Keratinocyte (primary cell): Measurements from ENCODE around the gene GRK1. TPM values are rescaled to one million over a fixed set of nuclear protein-coding genes. Genes with fewer than 3 reads are reported as not detected.

ENCODE experiments used
- DNase-seq: peaks from one replicate; pipeline ENCODE4 v3.0.0-alpha.2; 2011; ENCODE audit warnings: low read depth, missing footprints, low spot score
- FAIRE-seq: peaks from 2 replicates; lab custom pipeline; 2011; peaks lifted over from hg19 to GRCh38; lab: Jason Lieb, UNC
- H2AFZ ChIP-seq: 2 replicates; pipeline ENCODE4 v1.6.0; 2012; ENCODE audit warnings: low read length, control low read depth, inconsistent platforms; ENCODE audit not compliant: control insufficient read depth
- H3K27ac ChIP-seq: 2 replicates; pipeline ENCODE4 v1.5.1; 2011; ENCODE audit warnings: low read length; ENCODE audit not compliant: control insufficient read depth, insufficient read depth
- H3K27me3 ChIP-seq: 3 replicates; pipeline ENCODE4 v1.6.0; 2011; ENCODE audit warnings: low read length; ENCODE audit not compliant: control insufficient read depth, insufficient read depth; ENCODE audit errors: extremely low read depth
- H3K36me3 ChIP-seq, 2 experiments: 2 replicates in 1 of 2; 3 replicates in 1 of 2; pipeline ENCODE4 v1.5.1; 2011; ENCODE audit warnings: low read length in 2 of 2, mild to moderate bottlenecking in 1 of 2; ENCODE audit not compliant: control insufficient read depth in 2 of 2, insufficient read depth in 2 of 2; ENCODE audit errors: extremely low read depth in 1 of 2
- H3K4me1 ChIP-seq: 3 replicates; pipeline ENCODE4 v1.5.1; 2011; ENCODE audit warnings: low read length; ENCODE audit not compliant: control insufficient read depth, insufficient read depth; ENCODE audit errors: extremely low read depth
- H3K4me2 ChIP-seq: 3 replicates; pipeline ENCODE4 v1.6.0; 2011; ENCODE audit warnings: low read depth, low read length; ENCODE audit not compliant: control insufficient read depth, insufficient read depth; ENCODE audit errors: extremely low read depth
- H3K4me3 ChIP-seq, 3 experiments: fragments of 200-600 bp in 1 of 3; sonication (generic) in 1 of 3; 2 replicates in 2 of 3; 3 replicates in 1 of 3; pipeline ENCODE4 v1.5.1; 2011 to 2016; ENCODE audit warnings: low read length in 3 of 3, mild to moderate bottlenecking in 3 of 3, control low read depth in 2 of 3, inconsistent platforms in 1 of 3, low read depth in 1 of 3, mixed read lengths in 1 of 3, mixed run types in 1 of 3, moderate library complexity in 1 of 3; ENCODE audit not compliant: control insufficient read depth in 2 of 3, insufficient read depth in 2 of 3; ENCODE audit errors: extremely low read depth in 1 of 3
- H3K79me2 ChIP-seq: 2 replicates; pipeline ENCODE4 v1.6.0; 2012; ENCODE audit warnings: low read length; ENCODE audit not compliant: control insufficient read depth, insufficient read depth
- H3K9ac ChIP-seq: 3 replicates; pipeline ENCODE4 v1.6.0; 2011; ENCODE audit warnings: low read length; ENCODE audit not compliant: control insufficient read depth, insufficient read depth; ENCODE audit errors: extremely low read depth
- H3K9me1 ChIP-seq: 3 replicates; pipeline ENCODE4 v1.6.0; 2011; ENCODE audit warnings: low read length; ENCODE audit not compliant: control insufficient read depth, insufficient read depth; ENCODE audit errors: extremely low read depth
- H3K9me3 ChIP-seq: 2 replicates; pipeline ENCODE4 v1.5.1; 2012; ENCODE audit warnings: low read depth, low read length; ENCODE audit not compliant: control insufficient read depth
- H4K20me1 ChIP-seq: 3 replicates; pipeline ENCODE4 v1.6.0; 2011; ENCODE audit warnings: low read length; ENCODE audit not compliant: control insufficient read depth, insufficient read depth; ENCODE audit errors: extremely low read depth
- EZH2 ChIP-seq: IDR thresholded peaks from one replicate; pipeline ENCODE4 v1.6.1; 2012; ENCODE audit warnings: inconsistent platforms, mild to moderate bottlenecking, low read length, moderate library complexity
- dilution Hi-C: fragments of 300-500 bp; cut with MboI; formaldehyde crosslinking; loops from one replicate; pipeline ENCODE4 v1.7.0; 2020; ENCODE audit warnings: low sequenced_read_pairs; ENCODE audit not compliant: extremely low pct_ligation_motif_present
- polyA plus RNA-seq, 5 experiments: library from polyadenylated mRNA; depleted of rRNA in 3 of 5; stranded (reverse) in 3 of 5; stranded (forward) in 1 of 5; unstranded in 1 of 5; fragments of >200 nt; gene quantifications; 1 replicate in 1 of 5; 2 replicates in 3 of 5; 3 replicates in 1 of 5; pipeline versions ENCODE4 v1.2.1 to v1.2.3, GENCODE V29; 2011 to 2012; ENCODE audit warnings: missing spikeins in 2 of 5, low read depth in 1 of 5, low replicate concordance in 1 of 5
- TF ChIP-seq, protein P1 (sequence below), 3 experiments: IDR thresholded peaks in 1 of 3; conservative IDR thresholded peaks in 1 of 3; optimal IDR thresholded peaks in 1 of 3; 2 replicates in 2 of 3; 3 replicates in 1 of 3; pipeline versions ENCODE3 to v1.5.1; 2011; ENCODE audit warnings: low read length in 3 of 3, mild to moderate bottlenecking in 3 of 3, moderate library complexity in 2 of 3, control low read depth in 1 of 3, inconsistent platforms in 1 of 3; ENCODE audit not compliant: insufficient read depth in 2 of 3; ENCODE audit errors: extremely low read depth in 1 of 3

The GRK1 gene
- polyA plus RNA-seq, 1 donor (not counting 4 experiments of a cell fraction or from before 2014, with no cell fraction given) = not detected

DNA sequence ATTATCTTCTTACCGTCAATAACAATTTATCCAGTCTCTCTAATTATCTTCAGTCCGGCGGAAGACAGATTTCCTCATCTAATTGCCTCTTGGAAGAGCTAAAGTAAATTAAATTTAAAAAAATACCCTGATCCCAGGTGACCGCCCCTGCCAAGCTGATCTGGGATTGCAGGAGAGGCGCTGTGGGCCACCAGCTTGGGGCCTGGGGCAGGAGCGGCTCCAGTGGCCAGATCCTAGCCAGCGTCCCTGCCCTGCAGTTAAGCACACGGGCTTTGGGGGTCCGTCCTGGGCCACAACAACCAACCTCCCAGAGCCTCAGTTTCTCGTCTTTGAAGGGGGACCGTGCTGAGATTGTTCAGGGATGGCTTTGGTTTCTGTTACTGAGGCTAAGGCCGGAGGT, 79.7 kb downstream of the GRK1 start:
- Histone ChIP-seq H4K20me1 (peaks cover 2% of the 10 kb centered on the region), H3K4me3 (no peak overlapping the region), H3K27me3 (peaks cover 14% of the 10 kb centered on the region), H3K79me2 (no peaks in the 10 kb centered on the region), H3K4me1 (peaks cover 2% of the 10 kb centered on the region), H3K9me1 (no peaks in the 10 kb centered on the region), H2AFZ (no peak overlapping the region), H3K4me2 (no peak overlapping the region), H3K27ac (no peak overlapping the region), H3K9ac (no peak overlapping the region), H3K9me3 (peaks cover 8% of the 10 kb centered on the region), H3K36me3 (no peaks in the 10 kb centered on the region)
- no peak for DNase-seq
- no peak for TF ChIP-seq EZH2
- TF ChIP-seq, protein P1, sequence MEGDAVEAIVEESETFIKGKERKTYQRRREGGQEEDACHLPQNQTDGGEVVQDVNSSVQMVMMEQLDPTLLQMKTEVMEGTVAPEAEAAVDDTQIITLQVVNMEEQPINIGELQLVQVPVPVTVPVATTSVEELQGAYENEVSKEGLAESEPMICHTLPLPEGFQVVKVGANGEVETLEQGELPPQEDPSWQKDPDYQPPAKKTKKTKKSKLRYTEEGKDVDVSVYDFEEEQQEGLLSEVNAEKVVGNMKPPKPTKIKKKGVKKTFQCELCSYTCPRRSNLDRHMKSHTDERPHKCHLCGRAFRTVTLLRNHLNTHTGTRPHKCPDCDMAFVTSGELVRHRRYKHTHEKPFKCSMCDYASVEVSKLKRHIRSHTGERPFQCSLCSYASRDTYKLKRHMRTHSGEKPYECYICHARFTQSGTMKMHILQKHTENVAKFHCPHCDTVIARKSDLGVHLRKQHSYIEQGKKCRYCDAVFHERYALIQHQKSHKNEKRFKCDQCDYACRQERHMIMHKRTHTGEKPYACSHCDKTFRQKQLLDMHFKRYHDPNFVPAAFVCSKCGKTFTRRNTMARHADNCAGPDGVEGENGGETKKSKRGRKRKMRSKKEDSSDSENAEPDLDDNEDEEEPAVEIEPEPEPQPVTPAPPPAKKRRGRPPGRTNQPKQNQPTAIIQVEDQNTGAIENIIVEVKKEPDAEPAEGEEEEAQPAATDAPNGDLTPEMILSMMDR (optimal IDR thresholded peaks at IDR 0.05 in 1 of 3, IDR thresholded peaks at IDR 0.05 in 1 of 3, conservative IDR thresholded peaks at IDR 0.05 in 1 of 3; ENCODE audit: extremely low read depth in 1 of 3, insufficient read depth in 2 of 3, low read length in 3 of 3) = no peak
- no peak for FAIRE-seq
- dilution Hi-C loops = no loop called here

DNA sequence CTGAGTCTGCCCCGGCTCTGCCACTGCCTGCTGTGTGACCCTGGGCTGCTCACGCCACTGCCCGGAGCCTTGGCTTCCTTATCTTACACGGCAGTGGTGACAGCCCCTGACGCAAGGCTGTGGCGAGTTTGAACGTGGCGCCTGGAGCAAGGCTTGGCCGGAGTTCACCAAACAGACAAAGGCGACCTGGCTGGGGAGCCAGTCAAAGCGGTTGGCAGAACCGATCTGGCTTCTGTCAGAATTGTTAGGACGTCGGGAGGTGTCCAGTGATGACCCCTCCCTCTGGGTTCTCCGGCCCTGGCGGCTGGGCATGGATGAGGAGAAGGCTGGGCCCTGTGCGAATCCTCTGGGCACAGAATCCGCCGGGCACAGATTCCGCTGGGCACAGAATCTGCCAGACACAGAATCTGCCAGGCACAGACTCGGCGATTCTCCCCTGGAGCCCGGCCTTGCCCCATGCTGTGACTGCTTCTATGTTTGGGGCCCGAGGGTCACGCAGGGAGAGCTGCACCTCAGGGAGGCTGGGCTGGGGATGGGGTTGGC, 80.3 kb downstream of the GRK1 start:
- no peak overlapping the region for H2AFZ ChIP-seq
- peaks cover 2% of the 10 kb centered on the region for H3K4me1 ChIP-seq
- no peak overlapping the region for H3K4me3 ChIP-seq
- DNase-seq (no peak), FAIRE-seq (no peak)
- no peaks in the 10 kb centered on the region for H3K79me2 ChIP-seq
- H3K27me3 ChIP-seq = peaks cover 8% of the 10 kb centered on the region
- H3K27ac ChIP-seq = no peak overlapping the region
- dilution Hi-C loops = no loop called here
- no peak overlapping the region for H3K9ac ChIP-seq
- no peaks in the 10 kb centered on the region for H4K20me1 ChIP-seq
- H3K9me3 ChIP-seq = peaks cover 8% of the 10 kb centered on the region
- no peak overlapping the region for H3K4me2 ChIP-seq
- H3K36me3 ChIP-seq = no peaks in the 10 kb centered on the region
- no peak for TF ChIP-seq EZH2
- TF ChIP-seq, protein P1 (optimal IDR thresholded peaks at IDR 0.05 in 1 of 3, IDR thresholded peaks at IDR 0.05 in 1 of 3, conservative IDR thresholded peaks at IDR 0.05 in 1 of 3; ENCODE audit: extremely low read depth in 1 of 3, insufficient read depth in 2 of 3, low read length in 3 of 3) = no peak
- H3K9me1 ChIP-seq = no peaks in the 10 kb centered on the region
